Suprapubic skin (tissue), 4 donors: ENCODE results near the gene SCAF8. TPM values are rescaled to one million over a fixed set of nuclear protein-coding genes. Genes with fewer than 3 reads are reported as not detected.

Experiments used
- DNase-seq, 2 donors: peaks; one replicate each; pipeline ENCODE4 v3.0.0-alpha.2; 2019; ENCODE audit warnings: low spot score in 2 of 2
- H3K27ac ChIP-seq: fragments of 200-600 bp; sonication (generic); one replicate; pipeline ENCODE4 v1.5.1; 2019
- H3K27me3 ChIP-seq: fragments of 200-600 bp; sonication (generic); one replicate; pipeline ENCODE4 v1.5.1; 2019
- H3K36me3 ChIP-seq: fragments of 200-600 bp; sonication (generic); one replicate; pipeline ENCODE4 v1.5.1; 2019
- H3K4me1 ChIP-seq: fragments of 200-600 bp; sonication (generic); one replicate; pipeline ENCODE4 v1.5.1; 2019
- H3K4me3 ChIP-seq: fragments of 200-600 bp; sonication (generic); one replicate; pipeline ENCODE4 v1.5.1; 2019; ENCODE audit warnings: mild to moderate bottlenecking
- H3K9me3 ChIP-seq: fragments of 200-600 bp; sonication (generic); one replicate; pipeline ENCODE4 v1.5.1; 2019
- EP300 ChIP-seq: sonication (generic); formaldehyde crosslinking; IDR thresholded peaks from one replicate; pipeline ENCODE4 v1.6.1; 2017; ENCODE audit warnings: antibody characterized with exemption
- POLR2A ChIP-seq, 2 donors: fragments of 450-650 bp; IDR thresholded peaks; one replicate each; pipeline ENCODE4 v1.6.1; 2017; ENCODE audit warnings: antibody characterized with exemption in 2 of 2, mild to moderate bottlenecking in 2 of 2, moderate library complexity in 2 of 2
- POLR2AphosphoS5 ChIP-seq, 3 donors: sonication (generic); formaldehyde crosslinking; IDR thresholded peaks; one replicate each; pipeline ENCODE4 v1.6.1; 2017; ENCODE audit warnings: antibody characterized with exemption in 3 of 3
- WGBS: methylation state at CpG from one replicate; pipeline ENCODE4 v1.1.5; 2018; 5-methylcytosine and 5-hydroxymethylcytosine counted together
- total RNA-seq, 4 donors: library from RNA; depleted of rRNA; stranded (reverse); fragments of >200 nt; gene quantifications; one replicate each; pipeline ENCODE4 v1.1.0, GENCODE V29; 2016
- TF ChIP-seq, protein P1 (sequence below), 2 donors: fragments of 200-600 bp in 1 of 2; fragments of 450-650 bp in 1 of 2; sonication (generic) in 1 of 2; IDR thresholded peaks; one replicate each; pipeline ENCODE4 v1.5.1; 2016 to 2019; ENCODE audit warnings: antibody characterized with exemption in 2 of 2, mild to moderate bottlenecking in 1 of 2, moderate library complexity in 1 of 2

SCAF8 gene
- total RNA-seq, 4 donors from 2014 or later, result 34.1 to 63.7 (median 41.0) TPM

DNA sequence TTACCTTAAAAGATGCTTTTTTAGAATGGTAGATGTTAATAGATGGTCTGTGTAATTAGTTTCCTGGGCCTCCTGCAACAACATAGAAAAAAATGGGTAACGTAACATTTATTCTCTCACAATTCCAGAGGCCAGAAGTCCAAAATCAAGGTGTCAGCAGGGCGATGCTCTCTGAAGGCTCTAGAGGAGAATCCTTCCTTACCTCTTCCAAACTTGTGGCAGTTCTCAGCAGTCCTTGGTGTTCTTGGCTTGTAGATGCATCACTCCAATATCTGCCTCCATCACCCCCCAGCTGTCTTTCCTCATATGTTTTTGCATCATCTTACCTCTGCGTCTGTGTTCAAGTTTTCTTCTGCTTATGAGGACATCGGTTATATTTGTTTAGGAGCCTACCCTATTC, 107.9 kb downstream of the SCAF8 start:
- no peak for DNase-seq
- H3K4me3 ChIP-seq, result no peak overlapping the region
- over 99% methylated on average over 4 of the region's 4 CpGs for WGBS
- no peak for TF ChIP-seq EP300
- TF ChIP-seq POLR2A (IDR thresholded peaks at IDR 0.05), result no peak
- TF ChIP-seq POLR2AphosphoS5 (IDR thresholded peaks at IDR 0.05), result no peak
- TF ChIP-seq, protein P1, sequence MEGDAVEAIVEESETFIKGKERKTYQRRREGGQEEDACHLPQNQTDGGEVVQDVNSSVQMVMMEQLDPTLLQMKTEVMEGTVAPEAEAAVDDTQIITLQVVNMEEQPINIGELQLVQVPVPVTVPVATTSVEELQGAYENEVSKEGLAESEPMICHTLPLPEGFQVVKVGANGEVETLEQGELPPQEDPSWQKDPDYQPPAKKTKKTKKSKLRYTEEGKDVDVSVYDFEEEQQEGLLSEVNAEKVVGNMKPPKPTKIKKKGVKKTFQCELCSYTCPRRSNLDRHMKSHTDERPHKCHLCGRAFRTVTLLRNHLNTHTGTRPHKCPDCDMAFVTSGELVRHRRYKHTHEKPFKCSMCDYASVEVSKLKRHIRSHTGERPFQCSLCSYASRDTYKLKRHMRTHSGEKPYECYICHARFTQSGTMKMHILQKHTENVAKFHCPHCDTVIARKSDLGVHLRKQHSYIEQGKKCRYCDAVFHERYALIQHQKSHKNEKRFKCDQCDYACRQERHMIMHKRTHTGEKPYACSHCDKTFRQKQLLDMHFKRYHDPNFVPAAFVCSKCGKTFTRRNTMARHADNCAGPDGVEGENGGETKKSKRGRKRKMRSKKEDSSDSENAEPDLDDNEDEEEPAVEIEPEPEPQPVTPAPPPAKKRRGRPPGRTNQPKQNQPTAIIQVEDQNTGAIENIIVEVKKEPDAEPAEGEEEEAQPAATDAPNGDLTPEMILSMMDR (IDR thresholded peaks at IDR 0.05), result no peak
- no peaks in the 10 kb centered on the region for H3K9me3 ChIP-seq
- no peak overlapping the region for H3K27ac ChIP-seq
- peaks cover 7% of the 10 kb centered on the region for H3K36me3 ChIP-seq
- H3K4me1 ChIP-seq, result no peaks in the 10 kb centered on the region
- H3K27me3 ChIP-seq, result no peaks in the 10 kb centered on the region

DNA sequence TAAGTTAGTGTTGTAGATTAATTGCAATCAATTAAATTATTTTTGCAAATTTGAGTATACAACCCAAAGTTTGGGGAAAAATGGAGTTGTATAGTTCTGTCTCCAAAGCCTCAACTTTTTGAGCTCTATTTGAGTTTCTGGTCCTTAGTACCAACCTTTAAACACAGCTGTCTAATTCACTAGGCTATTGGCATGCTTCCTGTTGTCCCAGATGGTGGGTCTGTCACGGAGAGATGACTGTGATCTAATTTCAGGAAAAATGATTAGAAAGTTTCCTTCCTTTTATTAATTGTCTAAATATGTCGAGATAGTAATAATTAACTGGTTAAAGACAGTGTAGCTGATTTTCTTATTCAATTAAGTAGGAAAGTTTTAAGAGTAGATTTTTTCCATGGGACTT, 109.6 kb downstream of the SCAF8 start:
- H3K4me3 ChIP-seq, result no peak overlapping the region
- no peak overlapping the region for H3K27ac ChIP-seq
- no peaks in the 10 kb centered on the region for H3K4me1 ChIP-seq
- H3K9me3 ChIP-seq, result no peaks in the 10 kb centered on the region
- WGBS, result 39% methylated on average over 2 of the region's 2 CpGs
- no peaks in the 10 kb centered on the region for H3K27me3 ChIP-seq
- DNase-seq, result no peak
- H3K36me3 ChIP-seq, result peaks cover 7% of the 10 kb centered on the region
- TF ChIP-seq POLR2AphosphoS5 (IDR thresholded peaks at IDR 0.05) (no peak), EP300 (no peak), POLR2A (IDR thresholded peaks at IDR 0.05) (no peak)
- TF ChIP-seq, protein P1 (IDR thresholded peaks at IDR 0.05), result no peak

DNA sequence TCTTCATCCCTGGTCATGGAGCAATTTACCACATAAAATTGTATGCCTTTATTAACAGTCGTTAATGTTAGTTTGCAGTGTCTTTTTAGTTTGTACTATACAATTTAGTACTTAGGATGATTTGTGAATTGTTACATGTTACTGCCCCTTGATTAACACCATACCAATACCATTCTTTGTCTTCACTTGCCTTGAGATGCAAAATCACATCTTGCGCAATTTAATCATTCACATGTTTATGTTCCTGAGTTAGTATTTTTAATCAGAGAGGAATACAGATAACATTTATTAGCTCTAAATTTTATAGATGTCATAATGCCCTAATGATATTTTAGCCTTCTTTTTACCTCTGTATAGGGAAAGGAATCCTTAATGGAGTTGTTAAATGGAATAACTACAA, 114.1 kb downstream of the SCAF8 start:
- Histone ChIP-seq H3K36me3 (no peaks in the 10 kb centered on the region), H3K4me1 (no peaks in the 10 kb centered on the region), H3K27ac (no peak overlapping the region), H3K9me3 (no peaks in the 10 kb centered on the region), H3K27me3 (no peaks in the 10 kb centered on the region), H3K4me3 (no peak overlapping the region)
- TF ChIP-seq POLR2A (IDR thresholded peaks at IDR 0.05) (no peak), EP300 (no peak)
- TF ChIP-seq, protein P1 (IDR thresholded peaks at IDR 0.05), result no peak
- DNase-seq, result no peak
- WGBS, result 78% methylated on average over 2 of the region's 2 CpGs

DNA sequence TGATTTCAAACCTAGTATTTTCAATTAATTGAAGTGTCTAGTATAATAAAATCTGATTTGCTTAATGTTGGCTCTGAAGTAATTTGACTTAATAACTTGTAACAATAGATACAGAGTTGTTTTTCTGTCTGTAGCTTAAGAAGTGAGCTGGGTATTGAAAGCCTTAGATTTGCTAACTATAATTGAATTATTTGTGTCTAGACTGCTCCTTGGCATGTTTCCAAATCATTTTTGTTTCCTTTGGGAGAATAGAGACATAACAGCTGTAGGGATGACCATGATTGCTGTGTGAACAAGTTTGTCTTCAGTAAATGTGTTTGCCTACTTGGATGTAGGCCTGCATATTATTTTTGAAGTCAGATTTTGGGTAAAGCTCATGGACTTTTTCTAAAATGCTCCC, 115.4 kb downstream of the SCAF8 start:
- TF ChIP-seq POLR2AphosphoS5 (IDR thresholded peaks at IDR 0.05) (no peak), POLR2A (IDR thresholded peaks at IDR 0.05) (no peak), EP300 (no peak)
- TF ChIP-seq, protein P1 (IDR thresholded peaks at IDR 0.05), result no peak
- no peak overlapping the region for H3K27ac ChIP-seq
- no peak overlapping the region for H3K4me3 ChIP-seq
- no peaks in the 10 kb centered on the region for H3K36me3 ChIP-seq
- H3K9me3 ChIP-seq, result no peaks in the 10 kb centered on the region
- no peak for DNase-seq
- H3K27me3 ChIP-seq, result no peaks in the 10 kb centered on the region
- H3K4me1 ChIP-seq, result no peaks in the 10 kb centered on the region

DNA sequence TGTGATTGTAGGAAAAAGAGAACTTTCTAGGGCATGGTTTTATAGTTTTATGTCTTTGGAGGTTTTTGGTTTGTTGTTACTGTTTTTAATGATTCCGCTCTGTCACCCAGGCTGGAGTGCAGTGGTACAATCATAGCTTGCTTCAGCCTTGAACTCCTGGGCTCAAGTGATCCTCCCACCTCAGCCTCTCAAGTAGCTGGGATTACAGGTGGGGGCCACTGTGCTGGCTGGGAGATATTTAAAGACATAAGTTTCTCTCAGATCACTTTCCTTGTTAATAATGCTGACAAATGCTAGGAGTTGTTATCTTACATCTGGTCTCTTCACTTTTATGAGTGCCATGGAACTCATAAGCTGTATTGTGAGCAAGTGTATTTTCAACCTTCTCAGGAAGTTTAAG, 116.3 kb downstream of the SCAF8 start:
- no peak for DNase-seq
- no peaks in the 10 kb centered on the region for H3K27me3 ChIP-seq
- no peaks in the 10 kb centered on the region for H3K9me3 ChIP-seq
- TF ChIP-seq, protein P1 (IDR thresholded peaks at IDR 0.05), result no peak
- TF ChIP-seq POLR2A (IDR thresholded peaks at IDR 0.05) (no peak), POLR2AphosphoS5 (IDR thresholded peaks at IDR 0.05) (no peak), EP300 (no peak)
- no peak overlapping the region for H3K27ac ChIP-seq
- WGBS, result 95% methylated on average over 1 of the region's 1 CpG
- H3K4me1 ChIP-seq, result no peaks in the 10 kb centered on the region
- H3K36me3 ChIP-seq, result no peaks in the 10 kb centered on the region
- H3K4me3 ChIP-seq, result no peak overlapping the region
